Transverse colon (tissue), 3 donors: Measurements from ENCODE around the gene GATB.

Source experiments
- CTCF ChIP-seq, 5 experiments: fragments of 200-600 bp in 3 of 5; fragments of 450-650 bp in 2 of 5; sonication (generic) in 3 of 5; IDR thresholded peaks; 1 replicate in 2 of 5; 2 replicates in 3 of 5; pipeline ENCODE4 v1.5.1; 2016 to 2017; ENCODE audit warnings: antibody characterized with exemption in 5 of 5, inconsistent platforms in 3 of 5, mild to moderate bottlenecking in 2 of 5, moderate library complexity in 1 of 5
- EP300 ChIP-seq: sonication (generic); formaldehyde crosslinking; IDR thresholded peaks from one replicate; pipeline ENCODE4 v1.6.1; 2017; ENCODE audit warnings: antibody characterized with exemption, low read depth

- no peak for TF ChIP-seq CTCF (IDR thresholded peaks at IDR 0.05)
- TF ChIP-seq EP300: no peak
Measured at GRCh38 chr4:151803246-151803645, 42.4 kb upstream of the GATB start.
